Testis (tissue), 3 donors: ENCODE data around the gene HMGCS2. TPM values are rescaled to one million over a fixed set of nuclear protein-coding genes. Genes with fewer than 3 reads are reported as not detected.

Source experiments
- DNase-seq: peaks from one replicate; pipeline ENCODE4 v3.0.0-alpha.2; 2019
- H3K27ac ChIP-seq, 2 donors: fragments of 200-600 bp; sonication (generic); one replicate each; pipeline ENCODE4 v1.5.1; 2019
- H3K27me3 ChIP-seq: fragments of 200-600 bp; sonication (generic); one replicate; pipeline ENCODE4 v1.5.1; 2019
- H3K36me3 ChIP-seq: fragments of 200-600 bp; sonication (generic); one replicate; pipeline ENCODE4 v1.5.1; 2017; ENCODE audit warnings: low read depth; ENCODE audit errors: missing control alignments
- H3K4me1 ChIP-seq: fragments of 200-600 bp; sonication (generic); one replicate; pipeline ENCODE4 v1.5.1; 2019
- H3K4me3 ChIP-seq, 2 donors: fragments of 200-600 bp; sonication (generic); one replicate each; pipeline ENCODE4 v1.5.1; 2017 to 2019
- H3K9me3 ChIP-seq: fragments of 200-600 bp; sonication (generic); one replicate; pipeline ENCODE4 v1.5.1; 2017
- POLR2A ChIP-seq: fragments of 450-650 bp; IDR thresholded peaks from one replicate; pipeline ENCODE4 v1.6.1; 2017; ENCODE audit warnings: antibody characterized with exemption, mild to moderate bottlenecking, moderate library complexity
- WGBS, 2 donors: methylation state at CpG; one replicate each; pipeline ENCODE4 v1.1.5; 2018; 5-methylcytosine and 5-hydroxymethylcytosine counted together
- intact Hi-C: fragments of 100-400 bp; cut with DNase I; formaldehyde crosslinking; loops from one replicate; pipeline ENCODE4 v1.15.1; 2023; ENCODE audit warnings: low total_unique reads
- polyA plus RNA-seq: library from polyadenylated mRNA; stranded (reverse); fragments of 350-450 nt; fragmentation: Illumina TruSeq; extraction: RNeasy Lipid Tissue Mini Kit (QIAGEN cat#74804); gene quantifications from one replicate; pipeline ENCODE4 v1.2.3, GENCODE V29; 2014; ENCODE audit warnings: low read depth, low replicate concordance; ENCODE audit not compliant: insufficient read depth
- total RNA-seq, 2 donors: library from RNA; depleted of rRNA; stranded (reverse); fragments of >200 nt; gene quantifications; one replicate each; pipeline ENCODE4 v1.2.3, GENCODE V29; 2016
- TF ChIP-seq, protein P1 (sequence below), 3 experiments: fragments of 450-650 bp in 2 of 3; fragments of 200-600 bp in 1 of 3; sonication (generic) in 1 of 3; IDR thresholded peaks; one replicate each; pipeline ENCODE4 v1.5.1; 2016 to 2019; ENCODE audit warnings: antibody characterized with exemption in 3 of 3, mild to moderate bottlenecking in 2 of 3, moderate library complexity in 1 of 3

Gene HMGCS2
- total and polyA plus RNA-seq, 3 donors from 2014 or later, result 2.5 to 93.7 (median 43.6) TPM

DNA sequence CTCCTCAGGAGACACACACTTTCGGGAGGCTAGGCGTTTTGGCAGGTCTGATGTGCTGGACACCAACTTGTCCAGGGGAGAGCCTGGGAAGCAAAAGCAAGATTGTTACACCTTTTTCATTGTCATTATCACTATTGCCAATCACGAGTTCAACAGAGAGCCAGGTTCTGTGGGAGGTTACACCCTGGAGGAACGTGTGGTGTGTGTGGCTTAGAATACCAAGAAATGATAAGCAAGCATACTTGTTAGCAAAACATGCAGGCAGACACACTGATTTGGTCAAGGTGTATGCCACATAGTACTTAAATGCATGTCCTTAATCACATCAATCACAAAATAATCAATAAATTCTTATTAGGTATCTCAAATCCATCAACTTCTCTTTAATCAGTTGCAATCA, 16.1 kb downstream of the HMGCS2 start:
- H3K36me3 ChIP-seq, result no peaks in the 10 kb centered on the region
- no peak for TF ChIP-seq POLR2A
- TF ChIP-seq, protein P1, sequence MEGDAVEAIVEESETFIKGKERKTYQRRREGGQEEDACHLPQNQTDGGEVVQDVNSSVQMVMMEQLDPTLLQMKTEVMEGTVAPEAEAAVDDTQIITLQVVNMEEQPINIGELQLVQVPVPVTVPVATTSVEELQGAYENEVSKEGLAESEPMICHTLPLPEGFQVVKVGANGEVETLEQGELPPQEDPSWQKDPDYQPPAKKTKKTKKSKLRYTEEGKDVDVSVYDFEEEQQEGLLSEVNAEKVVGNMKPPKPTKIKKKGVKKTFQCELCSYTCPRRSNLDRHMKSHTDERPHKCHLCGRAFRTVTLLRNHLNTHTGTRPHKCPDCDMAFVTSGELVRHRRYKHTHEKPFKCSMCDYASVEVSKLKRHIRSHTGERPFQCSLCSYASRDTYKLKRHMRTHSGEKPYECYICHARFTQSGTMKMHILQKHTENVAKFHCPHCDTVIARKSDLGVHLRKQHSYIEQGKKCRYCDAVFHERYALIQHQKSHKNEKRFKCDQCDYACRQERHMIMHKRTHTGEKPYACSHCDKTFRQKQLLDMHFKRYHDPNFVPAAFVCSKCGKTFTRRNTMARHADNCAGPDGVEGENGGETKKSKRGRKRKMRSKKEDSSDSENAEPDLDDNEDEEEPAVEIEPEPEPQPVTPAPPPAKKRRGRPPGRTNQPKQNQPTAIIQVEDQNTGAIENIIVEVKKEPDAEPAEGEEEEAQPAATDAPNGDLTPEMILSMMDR (IDR thresholded peaks at IDR 0.05), result no peak
- H3K27me3 ChIP-seq, result no peaks in the 10 kb centered on the region
- no peak for DNase-seq
- H3K27ac ChIP-seq, result no peak overlapping the region
- peaks cover 5% of the 10 kb centered on the region for H3K4me1 ChIP-seq
- no peak overlapping the region for H3K4me3 ChIP-seq
- intact Hi-C loops, result no loop called here
- H3K9me3 ChIP-seq, result no peaks in the 10 kb centered on the region
- WGBS, 2 donors, result 64 to 82% methylated on average over 4 of the region's 4 CpGs

DNA sequence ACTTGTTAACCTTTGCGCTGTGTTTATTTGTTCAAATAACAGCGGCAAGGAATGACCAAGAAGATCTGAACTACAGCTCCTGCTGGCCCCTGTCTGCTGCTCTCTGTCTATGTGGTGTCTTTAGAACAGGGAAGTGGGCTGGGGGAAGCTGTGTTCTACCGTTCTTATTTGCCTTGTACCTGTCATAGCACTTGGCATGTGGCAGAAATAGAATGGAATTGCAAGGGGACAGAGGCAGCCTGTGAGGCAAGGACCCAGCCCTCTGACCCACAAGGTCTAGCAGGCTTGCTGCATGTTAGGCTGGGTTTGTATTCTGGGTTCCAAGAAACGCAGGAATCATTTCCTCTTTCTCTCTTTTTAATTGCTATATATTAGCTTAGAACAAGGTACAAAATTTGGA, 20.7 kb downstream of the HMGCS2 start:
- peak overlapping the region; percentile 15 to 38 for H3K27ac ChIP-seq
- WGBS, 2 donors, result 54 to 72% methylated on average over 4 of the region's 4 CpGs

DNA sequence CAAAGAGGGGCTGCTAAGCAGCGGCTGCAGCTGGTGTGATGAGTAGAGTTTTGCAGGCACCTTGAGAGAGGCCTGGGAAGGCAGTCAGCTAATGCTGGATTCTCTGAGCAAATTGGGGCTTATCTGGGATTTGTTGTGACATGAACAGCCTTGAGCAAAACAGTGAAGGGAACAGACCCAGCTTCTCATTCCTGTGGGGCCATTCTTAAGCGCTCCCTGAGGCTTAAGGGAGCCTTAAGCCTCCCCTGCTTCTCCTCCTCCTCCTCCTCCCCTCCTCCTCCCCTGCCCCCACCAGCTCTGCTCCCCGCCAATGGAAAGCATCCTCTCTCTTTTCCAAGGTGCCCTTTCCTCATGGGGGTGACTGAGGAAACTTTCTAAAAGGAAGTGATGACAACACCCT, 21.3 kb downstream of the HMGCS2 start:
- no peaks in the 10 kb centered on the region for H3K36me3 ChIP-seq
- intact Hi-C loops, result no loop called here
- no peak overlapping the region for H3K4me3 ChIP-seq
- peaks cover 24% of the 10 kb centered on the region for H3K4me1 ChIP-seq
- DNase-seq, result no peak
- peak overlapping the region; percentile 15 to 38 for H3K27ac ChIP-seq
- TF ChIP-seq POLR2A, result no peak
- TF ChIP-seq, protein P1 (IDR thresholded peaks at IDR 0.05), result no peak
- 31 to 48% methylated on average over 3 of the region's 3 CpGs for WGBS, 2 donors
- no peaks in the 10 kb centered on the region for H3K27me3 ChIP-seq
- H3K9me3 ChIP-seq, result no peaks in the 10 kb centered on the region

More for the DNA sequence above, 20.7 kb downstream of the HMGCS2 start:
- H3K4me3 ChIP-seq, result no peak overlapping the region
- H3K4me1 ChIP-seq, result peaks cover 24% of the 10 kb centered on the region
- no peaks in the 10 kb centered on the region for H3K36me3 ChIP-seq
- no peaks in the 10 kb centered on the region for H3K9me3 ChIP-seq
- intact Hi-C loops, result no loop called here
- no peak for TF ChIP-seq POLR2A
- DNase-seq, result no peak
- no peaks in the 10 kb centered on the region for H3K27me3 ChIP-seq

DNA sequence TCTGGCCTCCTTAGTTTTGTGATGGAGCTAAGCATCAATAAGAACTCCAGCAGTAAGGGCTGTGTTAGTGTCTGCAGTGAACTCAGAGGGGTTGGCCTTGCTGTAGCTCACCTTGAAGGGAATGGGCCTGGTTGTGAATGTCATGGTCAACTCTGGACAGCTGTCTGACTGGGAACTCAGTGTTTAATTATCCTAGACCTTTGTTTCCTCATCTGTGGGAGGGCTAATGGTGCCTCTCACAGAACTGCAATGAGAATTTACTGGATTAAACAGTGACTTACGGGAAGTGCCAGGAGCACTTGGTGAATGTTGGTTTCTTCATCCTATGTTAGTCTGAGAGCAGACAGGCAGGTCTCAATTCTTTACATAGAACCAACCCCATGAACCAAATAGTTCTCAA, 23.7 kb downstream of the HMGCS2 start:
- no peaks in the 10 kb centered on the region for H3K9me3 ChIP-seq
- H3K27ac ChIP-seq, result no peak overlapping the region
- TF ChIP-seq, protein P1 (IDR thresholded peaks at IDR 0.05), result no peak
- no peak for TF ChIP-seq POLR2A
- no peak for DNase-seq
- H3K4me1 ChIP-seq, result peaks cover 34% of the 10 kb centered on the region
- no peaks in the 10 kb centered on the region for H3K36me3 ChIP-seq
- intact Hi-C loops, result no loop called here
- no peak overlapping the region for H3K4me3 ChIP-seq
- WGBS, 2 donors, result 83 to 100% methylated on average over 1 of the region's 1 CpG
- no peaks in the 10 kb centered on the region for H3K27me3 ChIP-seq

DNA sequence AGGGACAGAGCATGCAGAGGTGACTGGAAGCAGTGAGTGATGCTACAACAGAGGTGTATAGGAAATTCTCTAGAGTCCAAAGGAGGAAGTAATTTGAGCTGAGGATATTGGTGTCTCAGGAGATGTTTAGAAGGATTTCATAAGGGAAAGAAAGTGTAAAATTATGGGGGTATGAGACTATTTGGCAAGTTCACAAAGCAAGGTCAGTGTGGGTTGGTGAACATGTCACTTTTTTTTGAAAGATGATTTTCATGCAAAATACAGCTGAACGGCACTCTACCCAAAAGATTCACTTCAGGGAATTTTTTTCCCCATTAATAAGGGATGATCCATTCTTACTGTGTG, 24.1 kb downstream of the HMGCS2 start:
- peaks cover 39% of the 10 kb centered on the region for H3K4me1 ChIP-seq
- no peak for DNase-seq
- H3K27ac ChIP-seq, result peak overlapping the region in 1 of 2 donors; percentile 18
- 85 to 96% methylated on average over 1 of the region's 1 CpG for WGBS, 2 donors
- intact Hi-C loops, result no loop called here
- H3K27me3 ChIP-seq, result no peaks in the 10 kb centered on the region
- TF ChIP-seq, protein P1 (IDR thresholded peaks at IDR 0.05), result no peak
- no peak for TF ChIP-seq POLR2A
- no peak overlapping the region for H3K4me3 ChIP-seq
- no peaks in the 10 kb centered on the region for H3K36me3 ChIP-seq
- H3K9me3 ChIP-seq, result no peaks in the 10 kb centered on the region
